ENCODE measurements around the gene ASAP2.

DNA sequence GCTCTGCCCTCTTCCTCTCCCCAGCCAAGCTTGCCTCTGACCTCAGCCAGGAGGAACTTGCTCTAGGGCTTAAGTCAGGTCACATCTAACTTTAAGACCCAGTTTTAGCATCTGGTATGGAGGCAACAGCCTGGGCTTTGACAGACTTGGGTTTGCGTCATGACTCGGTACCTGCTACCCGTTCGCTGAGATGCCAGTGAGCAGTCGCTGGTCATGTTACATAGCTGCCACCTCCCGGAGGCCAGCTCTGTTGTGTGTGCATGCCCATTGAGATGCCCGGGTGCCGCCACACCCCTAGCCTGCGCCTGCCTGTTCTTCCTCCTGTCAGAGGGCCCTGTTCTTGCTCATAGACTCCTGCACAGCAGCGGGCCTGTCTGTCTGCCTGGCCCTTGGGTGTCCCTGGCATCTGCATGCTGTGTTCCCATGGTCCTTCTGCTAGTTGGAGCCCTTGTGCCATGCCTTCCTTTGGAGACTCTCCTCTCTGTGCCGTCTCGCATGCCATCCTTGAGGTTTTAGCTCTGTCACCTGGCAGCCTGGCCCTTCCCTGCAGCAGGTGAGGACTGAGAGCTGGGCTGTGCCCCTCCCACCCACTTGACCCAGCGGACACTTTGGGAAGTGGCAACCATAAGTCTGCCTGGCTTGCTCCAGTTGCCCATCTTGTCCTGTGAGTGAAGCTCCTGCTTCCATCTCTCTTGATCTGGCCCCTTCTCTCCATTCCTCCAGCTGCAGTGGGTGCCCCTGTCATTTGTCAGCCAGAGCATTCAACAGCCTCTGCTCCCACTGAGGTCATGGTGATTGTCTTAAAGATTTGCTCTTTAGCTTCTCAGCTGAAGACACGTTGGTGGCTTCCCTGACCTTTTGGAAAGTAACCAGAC, 24.9 kb downstream of the ASAP2 start:
- TF ChIP-seq, protein P1, sequence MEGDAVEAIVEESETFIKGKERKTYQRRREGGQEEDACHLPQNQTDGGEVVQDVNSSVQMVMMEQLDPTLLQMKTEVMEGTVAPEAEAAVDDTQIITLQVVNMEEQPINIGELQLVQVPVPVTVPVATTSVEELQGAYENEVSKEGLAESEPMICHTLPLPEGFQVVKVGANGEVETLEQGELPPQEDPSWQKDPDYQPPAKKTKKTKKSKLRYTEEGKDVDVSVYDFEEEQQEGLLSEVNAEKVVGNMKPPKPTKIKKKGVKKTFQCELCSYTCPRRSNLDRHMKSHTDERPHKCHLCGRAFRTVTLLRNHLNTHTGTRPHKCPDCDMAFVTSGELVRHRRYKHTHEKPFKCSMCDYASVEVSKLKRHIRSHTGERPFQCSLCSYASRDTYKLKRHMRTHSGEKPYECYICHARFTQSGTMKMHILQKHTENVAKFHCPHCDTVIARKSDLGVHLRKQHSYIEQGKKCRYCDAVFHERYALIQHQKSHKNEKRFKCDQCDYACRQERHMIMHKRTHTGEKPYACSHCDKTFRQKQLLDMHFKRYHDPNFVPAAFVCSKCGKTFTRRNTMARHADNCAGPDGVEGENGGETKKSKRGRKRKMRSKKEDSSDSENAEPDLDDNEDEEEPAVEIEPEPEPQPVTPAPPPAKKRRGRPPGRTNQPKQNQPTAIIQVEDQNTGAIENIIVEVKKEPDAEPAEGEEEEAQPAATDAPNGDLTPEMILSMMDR (IDR thresholded peaks at IDR 0.05): no peak
- no peak for TF ChIP-seq POLR2A (IDR thresholded peaks at IDR 0.05)

All from tibial nerve (tissue), 3 donors.